ENCODE data around the gene SCUBE3. TPM values are rescaled to one million over a fixed set of nuclear protein-coding genes. Genes with fewer than 3 reads are reported as not detected.
A peak's percentile ranks its signal among the peaks of the same experiment; 100 is the strongest.

The SCUBE3 gene
- total and polyA plus RNA-seq, 2 experiments from 2014 or later, result 0.39 to 1.1 TPM

- Mint-ChIP-seq H3K27me3 (ENCODE audit: insufficient read depth, low read depth, poor library complexity) (peaks cover 11% of the 10 kb centered on the region), H3K36me3 (ENCODE audit: low read depth) (peaks cover 14% of the 10 kb centered on the region), H3K4me1 (peaks cover 38% of the 10 kb centered on the region), H3K27ac (no peak overlapping the region), H3K4me3 (no peak overlapping the region; the same call in 2 of the 3 replicates), H3K9me3 (no peaks in the 10 kb centered on the region)
- H3K4me3 ChIP-seq, result 0 out of 2 replicates have a peak overlapping the region, but pooled peaks have one; percentile 50
- DNase-seq (ENCODE audit: low spot score), result no peak
- H2AFZ ChIP-seq, result no peak overlapping the region
- no peaks in the 10 kb centered on the region for H3K27me3 ChIP-seq (ENCODE audit: insufficient read depth)
- H3K79me2 ChIP-seq (replicated peaks; ENCODE audit: insufficient read depth), result no peaks in the 10 kb centered on the region
- H3F3A ChIP-seq (replicated peaks; ENCODE audit: low read depth), result no peaks in the 10 kb centered on the region
- H3K27ac ChIP-seq (ENCODE audit: low read depth), result no peak overlapping the region
- ATAC-seq, result no peak
- no peaks in the 10 kb centered on the region; the same call in 1 of the 2 replicates for H3K36me3 ChIP-seq (ENCODE audit: insufficient read depth)
- TF ChIP-seq, protein P1, sequence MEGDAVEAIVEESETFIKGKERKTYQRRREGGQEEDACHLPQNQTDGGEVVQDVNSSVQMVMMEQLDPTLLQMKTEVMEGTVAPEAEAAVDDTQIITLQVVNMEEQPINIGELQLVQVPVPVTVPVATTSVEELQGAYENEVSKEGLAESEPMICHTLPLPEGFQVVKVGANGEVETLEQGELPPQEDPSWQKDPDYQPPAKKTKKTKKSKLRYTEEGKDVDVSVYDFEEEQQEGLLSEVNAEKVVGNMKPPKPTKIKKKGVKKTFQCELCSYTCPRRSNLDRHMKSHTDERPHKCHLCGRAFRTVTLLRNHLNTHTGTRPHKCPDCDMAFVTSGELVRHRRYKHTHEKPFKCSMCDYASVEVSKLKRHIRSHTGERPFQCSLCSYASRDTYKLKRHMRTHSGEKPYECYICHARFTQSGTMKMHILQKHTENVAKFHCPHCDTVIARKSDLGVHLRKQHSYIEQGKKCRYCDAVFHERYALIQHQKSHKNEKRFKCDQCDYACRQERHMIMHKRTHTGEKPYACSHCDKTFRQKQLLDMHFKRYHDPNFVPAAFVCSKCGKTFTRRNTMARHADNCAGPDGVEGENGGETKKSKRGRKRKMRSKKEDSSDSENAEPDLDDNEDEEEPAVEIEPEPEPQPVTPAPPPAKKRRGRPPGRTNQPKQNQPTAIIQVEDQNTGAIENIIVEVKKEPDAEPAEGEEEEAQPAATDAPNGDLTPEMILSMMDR (conservative IDR thresholded peaks at IDR 0.05; ENCODE audit: low read depth in 2 of 2), result no peak
- TF ChIP-seq EZH2phosphoT487 (IDR thresholded peaks at IDR 0.05; ENCODE audit: unreplicated experiment) (no peak), EZH2 (IDR thresholded peaks at IDR 0.05; ENCODE audit: low read depth, unreplicated experiment) (no peak), POLR2AphosphoS5 (IDR thresholded peaks at IDR 0.05; ENCODE audit: low read depth) (no peak), ZNF114 (CRISPR knock-in tag; IDR thresholded peaks at IDR 0.05) (no peak), STAT1 (IDR thresholded peaks at IDR 0.05; ENCODE audit: unreplicated experiment) (no peak), JUNB (IDR thresholded peaks at IDR 0.05; ENCODE audit: unreplicated experiment) (no peak), ZNF331 (CRISPR knock-in tag; IDR thresholded peaks at IDR 0.05; ENCODE audit: low read depth) (no peak), CREB1 (CRISPR knock-in tag; IDR thresholded peaks at IDR 0.05; ENCODE audit: low read depth) (no peak), NANOG (IDR thresholded peaks at IDR 0.05; ENCODE audit: borderline replicate concordance) (no peak), REST (IDR thresholded peaks at IDR 0.05; ENCODE audit: unreplicated experiment) (no peak)
- TF ChIP-seq, protein P2, sequence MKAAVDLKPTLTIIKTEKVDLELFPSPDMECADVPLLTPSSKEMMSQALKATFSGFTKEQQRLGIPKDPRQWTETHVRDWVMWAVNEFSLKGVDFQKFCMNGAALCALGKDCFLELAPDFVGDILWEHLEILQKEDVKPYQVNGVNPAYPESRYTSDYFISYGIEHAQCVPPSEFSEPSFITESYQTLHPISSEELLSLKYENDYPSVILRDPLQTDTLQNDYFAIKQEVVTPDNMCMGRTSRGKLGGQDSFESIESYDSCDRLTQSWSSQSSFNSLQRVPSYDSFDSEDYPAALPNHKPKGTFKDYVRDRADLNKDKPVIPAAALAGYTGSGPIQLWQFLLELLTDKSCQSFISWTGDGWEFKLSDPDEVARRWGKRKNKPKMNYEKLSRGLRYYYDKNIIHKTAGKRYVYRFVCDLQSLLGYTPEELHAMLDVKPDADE (IDR thresholded peaks at IDR 0.05), result no peak
- TF ChIP-seq, protein P3, sequence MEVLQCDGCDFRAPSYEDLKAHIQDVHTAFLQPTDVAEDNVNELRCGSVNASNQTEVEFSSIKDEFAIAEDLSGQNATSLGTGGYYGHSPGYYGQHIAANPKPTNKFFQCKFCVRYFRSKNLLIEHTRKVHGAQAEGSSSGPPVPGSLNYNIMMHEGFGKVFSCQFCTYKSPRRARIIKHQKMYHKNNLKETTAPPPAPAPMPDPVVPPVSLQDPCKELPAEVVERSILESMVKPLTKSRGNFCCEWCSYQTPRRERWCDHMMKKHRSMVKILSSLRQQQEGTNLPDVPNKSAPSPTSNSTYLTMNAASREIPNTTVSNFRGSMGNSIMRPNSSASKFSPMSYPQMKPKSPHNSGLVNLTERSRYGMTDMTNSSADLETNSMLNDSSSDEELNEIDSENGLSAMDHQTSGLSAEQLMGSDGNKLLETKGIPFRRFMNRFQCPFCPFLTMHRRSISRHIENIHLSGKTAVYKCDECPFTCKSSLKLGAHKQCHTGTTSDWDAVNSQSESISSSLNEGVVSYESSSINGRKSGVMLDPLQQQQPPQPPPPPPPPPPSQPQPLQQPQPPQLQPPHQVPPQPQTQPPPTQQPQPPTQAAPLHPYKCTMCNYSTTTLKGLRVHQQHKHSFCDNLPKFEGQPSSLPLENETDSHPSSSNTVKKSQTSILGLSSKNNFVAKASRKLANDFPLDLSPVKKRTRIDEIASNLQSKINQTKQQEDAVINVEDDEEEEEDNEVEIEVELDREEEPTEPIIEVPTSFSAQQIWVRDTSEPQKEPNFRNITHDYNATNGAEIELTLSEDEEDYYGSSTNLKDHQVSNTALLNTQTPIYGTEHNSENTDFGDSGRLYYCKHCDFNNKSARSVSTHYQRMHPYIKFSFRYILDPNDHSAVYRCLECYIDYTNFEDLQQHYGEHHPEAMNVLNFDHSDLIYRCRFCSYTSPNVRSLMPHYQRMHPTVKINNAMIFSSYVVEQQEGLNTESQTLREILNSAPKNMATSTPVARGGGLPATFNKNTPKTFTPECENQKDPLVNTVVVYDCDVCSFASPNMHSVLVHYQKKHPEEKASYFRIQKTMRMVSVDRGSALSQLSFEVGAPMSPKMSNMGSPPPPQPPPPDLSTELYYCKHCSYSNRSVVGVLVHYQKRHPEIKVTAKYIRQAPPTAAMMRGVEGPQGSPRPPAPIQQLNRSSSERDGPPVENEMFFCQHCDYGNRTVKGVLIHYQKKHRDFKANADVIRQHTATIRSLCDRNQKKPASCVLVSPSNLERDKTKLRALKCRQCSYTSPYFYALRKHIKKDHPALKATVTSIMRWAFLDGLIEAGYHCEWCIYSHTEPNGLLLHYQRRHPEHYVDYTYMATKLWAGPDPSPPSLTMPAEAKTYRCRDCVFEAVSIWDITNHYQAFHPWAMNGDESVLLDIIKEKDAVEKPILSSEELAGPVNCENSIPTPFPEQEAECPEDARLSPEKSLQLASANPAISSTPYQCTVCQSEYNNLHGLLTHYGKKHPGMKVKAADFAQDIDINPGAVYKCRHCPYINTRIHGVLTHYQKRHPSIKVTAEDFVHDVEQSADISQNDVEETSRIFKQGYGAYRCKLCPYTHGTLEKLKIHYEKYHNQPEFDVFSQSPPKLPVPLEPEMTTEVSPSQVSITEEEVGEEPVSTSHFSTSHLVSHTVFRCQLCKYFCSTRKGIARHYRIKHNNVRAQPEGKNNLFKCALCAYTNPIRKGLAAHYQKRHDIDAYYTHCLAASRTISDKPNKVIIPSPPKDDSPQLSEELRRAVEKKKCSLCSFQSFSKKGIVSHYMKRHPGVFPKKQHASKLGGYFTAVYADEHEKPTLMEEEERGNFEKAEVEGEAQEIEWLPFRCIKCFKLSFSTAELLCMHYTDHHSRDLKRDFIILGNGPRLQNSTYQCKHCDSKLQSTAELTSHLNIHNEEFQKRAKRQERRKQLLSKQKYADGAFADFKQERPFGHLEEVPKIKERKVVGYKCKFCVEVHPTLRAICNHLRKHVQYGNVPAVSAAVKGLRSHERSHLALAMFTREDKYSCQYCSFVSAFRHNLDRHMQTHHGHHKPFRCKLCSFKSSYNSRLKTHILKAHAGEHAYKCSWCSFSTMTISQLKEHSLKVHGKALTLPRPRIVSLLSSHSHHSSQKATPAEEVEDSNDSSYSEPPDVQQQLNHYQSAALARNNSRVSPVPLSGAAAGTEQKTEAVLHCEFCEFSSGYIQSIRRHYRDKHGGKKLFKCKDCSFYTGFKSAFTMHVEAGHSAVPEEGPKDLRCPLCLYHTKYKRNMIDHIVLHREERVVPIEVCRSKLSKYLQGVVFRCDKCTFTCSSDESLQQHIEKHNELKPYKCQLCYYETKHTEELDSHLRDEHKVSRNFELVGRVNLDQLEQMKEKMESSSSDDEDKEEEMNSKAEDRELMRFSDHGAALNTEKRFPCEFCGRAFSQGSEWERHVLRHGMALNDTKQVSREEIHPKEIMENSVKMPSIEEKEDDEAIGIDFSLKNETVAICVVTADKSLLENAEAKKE (CRISPR knock-in tag; IDR thresholded peaks at IDR 0.05), result no peak
- peak overlapping the region; percentile 78; the same call in 1 of the 2 replicates for H3K4me2 ChIP-seq
- no peaks in the 10 kb centered on the region for H4K20me1 ChIP-seq (replicated peaks; ENCODE audit: insufficient read depth)
- no peaks in the 10 kb centered on the region for H3K9me2 ChIP-seq (ENCODE audit: insufficient read depth)
- H3K4me1 ChIP-seq (ENCODE audit: insufficient read depth), result peaks cover 30% of the 10 kb centered on the region
These were observed 84.9 kb downstream of the SCUBE3 start for GRCh38 chr6:35298625-35299140.

All from GM23338 (cell line).